Stimulated activated CD4-positive, alpha-beta T cell treated with anti-CD3 and anti-CD28 coated beads, Interleukin-2, amount 100 ng/mL, for 48 hours (primary cell): ENCODE results near the gene MOB3B.
"Not testable (repeated sequence)": the region's sequence is repeated elsewhere in the genome, so short reads cannot be mapped to it uniquely, and the experiment has no call there.

Experiments used
- DNase-seq, 2 donors: peaks; one replicate each; pipeline ENCODE4 v3.0.0-alpha.2; 2020

The MOB3B gene

DNA sequence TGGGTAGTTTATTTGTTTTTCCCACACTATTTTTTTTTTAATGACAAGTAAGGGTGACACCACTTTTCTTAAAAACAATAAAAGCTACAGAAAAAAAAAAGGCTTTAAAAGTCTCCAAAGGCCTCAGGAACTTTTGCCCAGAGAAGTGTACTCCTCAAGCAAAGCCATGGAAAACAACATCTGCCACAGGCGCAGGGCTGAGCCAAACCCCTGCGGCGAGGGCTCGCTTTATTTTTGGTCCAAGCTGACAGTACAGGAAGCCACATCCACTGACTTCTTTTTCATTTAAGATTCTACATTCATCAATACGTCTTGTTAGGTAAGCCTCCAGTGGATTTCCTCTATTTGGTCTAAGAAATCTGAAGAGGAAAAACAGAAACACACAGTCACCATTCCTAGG lies 57.4 kb downstream of the MOB3B start:
- DNase-seq: no peak

DNA sequence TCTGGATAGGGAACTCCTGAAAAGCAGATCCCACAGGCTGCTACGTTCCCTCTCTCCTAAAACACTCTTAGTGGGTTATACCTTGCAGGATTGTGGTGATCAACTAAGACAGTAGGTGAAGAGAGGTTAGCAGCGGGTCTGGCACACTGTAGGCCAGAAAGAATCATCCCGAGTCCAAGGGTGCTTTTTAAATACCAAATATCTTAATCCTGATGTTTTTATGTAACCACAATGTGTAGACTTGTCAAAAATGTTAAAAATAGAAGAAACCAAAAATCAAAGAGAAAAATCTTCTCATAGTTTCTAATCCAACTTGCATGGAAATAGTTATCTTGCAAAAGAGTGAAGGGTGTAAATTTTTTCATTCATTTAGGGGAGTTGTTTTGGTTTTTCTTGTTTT lies 57.8 kb downstream of the MOB3B start:
- no peak for DNase-seq

DNA sequence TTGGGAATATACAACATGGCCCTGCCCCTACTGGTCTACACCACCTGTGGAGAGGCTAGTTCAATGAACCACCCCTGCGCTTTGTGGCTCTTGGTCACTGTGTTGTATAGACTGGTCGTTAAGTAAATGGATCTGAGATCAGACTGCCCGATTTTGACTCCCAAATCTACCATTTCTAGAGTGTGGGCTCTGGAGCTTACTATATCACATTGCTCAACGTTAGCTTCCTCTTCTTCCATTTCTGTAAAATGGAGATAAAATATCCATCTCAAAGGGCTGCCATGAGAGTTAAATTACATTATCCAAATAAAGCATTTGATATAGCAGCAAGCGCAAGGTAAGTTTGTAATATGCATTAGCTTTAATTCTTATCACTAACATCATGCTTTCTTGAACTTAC lies 58.2 kb downstream of the MOB3B start:
- DNase-seq: no peak

DNA sequence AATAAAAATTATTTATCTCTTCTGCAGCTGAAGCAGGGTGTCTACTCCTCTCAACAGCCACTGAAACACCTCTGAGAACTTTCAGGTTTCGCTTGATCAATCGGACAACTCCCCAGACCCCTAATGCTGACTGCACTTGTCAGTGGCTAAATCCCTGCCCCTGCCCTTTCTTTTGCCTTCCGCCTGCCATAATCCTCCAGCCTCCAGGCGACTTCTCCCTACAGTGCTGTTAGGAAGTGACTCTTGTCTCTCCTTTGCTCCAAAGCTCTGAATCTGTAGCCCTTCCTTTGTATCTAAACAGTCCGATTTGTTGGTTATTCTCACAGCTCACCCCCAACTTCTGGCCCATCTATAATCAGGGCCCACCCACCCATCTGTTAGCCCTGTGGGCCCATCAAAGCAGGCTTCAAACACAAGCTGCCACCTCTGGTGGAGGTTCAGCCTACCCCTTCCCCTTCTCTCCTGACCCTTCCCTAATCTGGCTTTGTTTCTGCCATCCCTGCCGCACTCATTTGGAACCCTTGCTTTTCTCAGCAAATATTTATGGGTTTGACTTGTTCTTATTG lies 59.2 kb downstream of the MOB3B start:
- no peak for DNase-seq

DNA sequence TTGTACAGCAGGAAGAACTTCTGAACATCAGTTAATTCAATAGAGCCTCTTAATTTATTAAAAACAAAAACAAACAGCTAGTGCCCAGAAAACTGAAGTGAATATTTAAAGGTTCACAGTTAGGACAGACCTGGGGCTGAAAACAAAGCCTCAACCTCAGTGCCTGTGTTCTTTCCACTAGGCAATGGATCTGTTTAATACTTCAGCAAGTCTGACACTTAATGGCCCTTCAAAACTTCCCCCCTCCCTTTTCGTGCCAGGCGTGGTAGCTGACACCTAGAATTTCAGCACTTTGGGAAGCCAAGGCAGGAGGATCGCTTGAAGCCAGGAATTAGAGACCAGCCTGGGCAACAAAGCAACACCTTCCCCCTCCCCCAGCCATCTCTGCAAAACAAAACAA lies 60.1 kb downstream of the MOB3B start:
- DNase-seq: no peak

DNA sequence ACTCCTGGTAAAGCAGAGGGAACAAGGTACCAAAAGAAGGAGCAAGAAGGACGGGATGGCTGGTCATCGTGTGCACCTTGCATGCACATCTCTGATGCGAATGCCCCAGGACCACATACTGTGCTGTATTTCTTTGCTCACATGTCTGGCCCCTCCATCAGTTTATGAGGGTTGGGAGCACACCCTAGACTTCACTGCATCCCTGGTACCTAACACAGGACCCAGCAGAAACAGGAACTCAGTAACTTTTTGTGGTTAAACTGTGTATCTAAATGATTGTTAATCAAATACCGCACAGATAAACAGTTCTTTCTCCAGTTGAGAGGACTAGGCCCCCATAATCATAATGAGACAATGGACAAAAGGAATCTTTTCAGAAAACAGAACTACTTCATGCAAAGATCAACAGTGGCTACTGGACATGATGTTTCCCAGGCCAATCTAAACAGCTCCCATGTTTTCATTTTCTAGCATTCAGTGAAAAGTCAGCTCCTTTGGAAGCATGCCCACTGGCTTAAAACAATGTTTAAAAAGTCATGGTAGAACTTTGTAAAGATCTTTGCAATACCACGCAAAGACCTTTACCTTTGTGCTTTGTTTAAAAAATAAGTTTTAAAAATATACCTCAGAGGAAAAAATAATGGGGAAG lies 61.0 kb downstream of the MOB3B start:
- DNase-seq: no peak

DNA sequence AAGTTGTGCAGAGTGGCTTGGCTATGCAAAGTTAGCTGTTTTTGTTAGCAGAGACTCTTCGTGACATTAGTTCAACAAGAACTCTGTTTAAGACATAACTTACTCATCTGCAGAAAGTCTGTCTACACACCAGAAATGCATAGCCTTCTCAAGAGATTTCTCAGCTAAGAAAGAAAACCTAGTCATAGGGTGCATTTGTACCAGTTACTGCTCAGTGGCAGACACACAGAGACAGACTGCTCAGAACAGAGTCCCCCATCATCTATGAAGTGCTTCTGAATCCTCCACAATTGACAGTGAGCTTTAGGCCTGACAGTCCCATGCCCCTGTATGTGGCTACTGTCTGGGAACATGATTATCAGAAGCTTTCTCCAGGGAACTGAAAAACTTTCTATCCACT lies 61.6 kb downstream of the MOB3B start:
- DNase-seq: no peak

DNA sequence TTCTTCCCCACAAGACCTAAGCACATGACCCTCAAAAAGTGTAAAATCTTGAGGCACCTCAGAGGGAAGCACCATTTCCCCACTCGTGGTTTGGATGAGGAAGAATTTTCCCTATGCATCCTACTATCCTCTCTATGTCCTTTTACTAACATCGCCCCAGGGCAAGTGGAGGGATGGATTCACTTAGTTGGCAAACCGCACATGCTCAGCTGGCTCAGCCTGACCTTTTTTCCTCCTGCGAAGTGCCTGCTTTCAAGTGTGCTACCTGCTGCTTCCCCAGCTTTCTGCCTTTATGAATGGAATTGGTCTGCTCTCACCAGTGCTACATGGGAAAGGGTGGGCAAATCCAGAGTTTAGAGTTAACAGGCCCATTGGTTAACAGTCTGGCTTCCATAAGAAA lies 62.1 kb downstream of the MOB3B start:
- DNase-seq: no peak

DNA sequence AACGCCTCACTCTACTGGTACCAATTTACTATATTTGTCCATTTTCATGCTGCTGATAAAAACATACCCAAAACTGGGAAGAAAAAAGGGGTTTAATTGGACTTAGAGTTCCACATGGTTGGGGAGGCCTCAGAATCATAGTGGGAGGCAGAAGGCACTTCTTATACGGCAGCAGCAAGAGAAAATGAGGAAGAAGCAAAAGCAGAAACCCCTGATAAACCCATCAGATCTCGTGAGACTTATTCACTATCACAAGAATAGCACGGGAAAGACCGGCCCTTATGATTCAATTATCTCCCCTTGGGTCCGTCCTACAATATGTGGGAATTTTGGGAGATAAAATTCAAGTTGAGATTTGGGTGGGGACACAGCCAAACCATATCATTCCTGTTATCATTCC lies 63.1 kb downstream of the MOB3B start:
- DNase-seq: not testable (repeated sequence)

DNA sequence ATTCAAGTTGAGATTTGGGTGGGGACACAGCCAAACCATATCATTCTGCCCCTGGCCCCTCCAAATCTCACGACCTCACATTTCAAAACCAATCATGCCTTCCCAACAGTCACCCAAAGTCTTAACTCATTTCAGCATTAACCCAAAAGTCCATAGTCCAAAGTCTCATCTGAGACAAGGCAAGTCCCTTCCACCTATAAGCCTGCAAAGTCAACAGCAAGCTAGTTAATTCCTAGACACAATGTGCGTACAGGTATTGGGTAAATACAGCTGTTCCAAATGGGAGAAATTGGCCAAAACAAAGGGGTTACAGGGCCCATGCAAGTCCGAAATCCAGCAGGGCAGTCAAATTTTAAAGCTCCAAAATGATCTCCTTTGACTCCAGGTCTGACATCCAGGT lies 64.7 kb downstream of the MOB3B start:
- DNase-seq: not testable (repeated sequence)

DNA sequence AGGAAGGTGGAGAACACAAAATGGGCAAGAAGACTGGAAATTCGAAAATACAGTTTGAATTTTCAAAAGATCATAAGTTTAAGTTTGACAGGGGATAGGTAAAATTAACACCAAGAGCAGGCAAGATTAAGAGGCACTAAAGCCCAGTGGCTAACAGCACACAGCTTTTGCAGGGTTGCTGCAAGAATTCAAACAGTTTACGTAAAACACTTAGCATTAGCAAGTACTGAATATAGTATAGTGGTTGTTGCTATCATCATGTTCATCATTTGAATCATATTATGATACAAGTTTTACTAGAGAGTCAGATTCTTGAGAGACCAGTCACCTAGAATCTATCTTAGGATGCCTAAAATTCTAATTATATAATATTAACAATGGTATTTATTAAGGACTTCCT lies 66.8 kb downstream of the MOB3B start:
- no peak for DNase-seq

DNA sequence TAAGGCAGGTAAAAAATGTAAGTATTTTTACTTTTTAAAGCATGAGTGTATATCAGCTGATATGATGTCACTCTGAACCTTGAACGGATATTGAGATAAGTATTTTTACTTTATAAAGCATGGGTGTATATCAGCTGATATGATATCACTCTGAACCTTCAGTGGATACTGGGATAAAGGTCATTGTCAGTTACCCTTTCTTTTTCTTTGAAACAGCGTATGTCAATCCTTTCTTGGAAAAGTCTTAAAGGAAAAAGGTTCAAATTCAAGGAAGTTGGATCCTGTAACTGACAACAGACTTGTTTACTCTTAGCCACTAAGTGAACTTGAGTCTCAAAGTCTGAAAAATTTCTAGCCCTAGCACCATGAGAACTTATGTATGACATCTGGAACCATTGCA lies 67.2 kb downstream of the MOB3B start:
- no peak for DNase-seq

DNA sequence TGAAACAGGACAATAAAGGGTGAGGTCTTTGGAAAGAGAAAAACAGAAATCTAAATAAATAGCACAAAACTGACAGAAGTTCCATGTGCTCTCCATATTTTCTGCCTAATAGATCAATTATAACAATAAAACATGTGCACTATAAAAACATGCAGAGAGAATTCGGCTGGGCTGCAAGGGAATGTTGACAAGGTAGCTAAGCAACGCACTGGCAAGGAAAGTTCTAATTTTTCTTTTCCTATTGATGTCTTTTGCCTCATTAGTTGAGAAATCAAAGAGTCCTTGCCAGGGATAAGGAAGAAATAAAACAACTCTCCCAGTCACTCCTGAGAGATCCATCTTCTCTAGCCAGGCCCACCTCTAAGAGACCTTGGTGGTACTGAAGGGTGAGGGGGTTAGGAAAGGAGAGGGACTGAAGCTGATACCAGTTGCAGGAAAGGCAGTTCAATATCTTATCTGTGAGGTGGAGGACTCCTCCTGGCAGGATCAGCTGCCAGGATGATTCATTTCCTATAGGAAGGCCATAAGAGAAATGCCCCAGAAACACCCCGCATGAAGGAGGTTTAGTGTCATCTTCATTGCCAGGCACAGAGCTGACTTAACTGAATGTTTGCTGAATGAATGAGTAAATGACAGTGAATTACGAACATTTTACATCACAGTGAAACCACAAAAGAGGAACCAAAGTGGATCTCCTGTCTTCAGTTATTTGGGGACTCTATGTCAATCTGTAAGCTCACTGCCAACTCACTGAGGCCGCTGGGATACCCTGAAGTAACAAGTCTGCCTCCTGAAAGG lies 69.2 kb downstream of the MOB3B start:
- no peak for DNase-seq

DNA sequence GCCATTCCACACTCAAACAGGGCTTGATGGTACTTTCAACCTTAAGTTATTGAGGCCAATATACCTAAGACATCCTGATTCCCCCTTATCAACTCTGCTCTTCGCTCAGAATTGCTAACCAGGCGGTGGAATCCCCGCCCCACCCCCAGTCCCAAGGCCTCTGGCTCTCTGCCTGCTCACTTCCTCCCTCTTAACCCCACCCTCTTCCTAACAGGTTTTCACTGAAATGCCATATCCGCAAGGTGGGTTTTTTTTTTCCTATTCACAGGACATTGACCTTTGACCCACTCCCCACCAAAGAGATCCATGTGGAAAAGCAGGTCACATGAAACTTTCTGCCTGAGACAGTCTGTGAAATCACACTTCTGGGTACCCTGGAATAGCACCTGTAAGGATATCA lies 72.2 kb downstream of the MOB3B start:
- DNase-seq: no peak

DNA sequence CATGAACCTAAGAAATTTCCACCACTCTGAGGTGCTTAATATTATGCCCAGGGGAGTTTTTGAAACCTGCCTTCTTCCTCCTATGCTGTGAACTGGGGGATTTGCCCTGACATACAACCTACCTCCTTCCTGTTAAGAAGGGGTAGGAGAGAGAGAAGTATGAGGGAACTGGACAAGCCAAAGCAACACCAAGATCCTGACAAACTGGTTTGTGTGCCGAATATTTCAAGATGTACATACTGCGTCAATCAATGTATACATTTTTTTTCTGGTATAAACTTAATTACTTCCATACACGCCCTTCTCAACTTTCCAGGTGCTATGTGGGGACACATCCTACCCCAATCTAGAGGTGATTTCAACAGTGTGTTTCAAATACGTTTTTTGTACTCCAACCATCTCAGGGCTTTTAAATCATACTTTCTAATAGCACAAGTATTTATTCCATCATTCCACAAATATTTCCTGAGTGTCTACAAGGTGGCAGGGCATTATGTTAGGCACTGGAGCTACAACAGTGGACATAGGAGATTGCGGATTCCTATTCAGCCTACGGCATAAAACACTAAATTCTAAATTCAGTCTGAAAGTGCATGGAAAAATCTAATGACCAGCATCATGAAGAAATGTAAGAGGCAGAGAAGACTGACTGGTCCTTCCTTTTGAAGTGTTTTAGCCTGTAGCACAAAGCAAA lies 75.6 kb downstream of the MOB3B start:
- DNase-seq: no peak

DNA sequence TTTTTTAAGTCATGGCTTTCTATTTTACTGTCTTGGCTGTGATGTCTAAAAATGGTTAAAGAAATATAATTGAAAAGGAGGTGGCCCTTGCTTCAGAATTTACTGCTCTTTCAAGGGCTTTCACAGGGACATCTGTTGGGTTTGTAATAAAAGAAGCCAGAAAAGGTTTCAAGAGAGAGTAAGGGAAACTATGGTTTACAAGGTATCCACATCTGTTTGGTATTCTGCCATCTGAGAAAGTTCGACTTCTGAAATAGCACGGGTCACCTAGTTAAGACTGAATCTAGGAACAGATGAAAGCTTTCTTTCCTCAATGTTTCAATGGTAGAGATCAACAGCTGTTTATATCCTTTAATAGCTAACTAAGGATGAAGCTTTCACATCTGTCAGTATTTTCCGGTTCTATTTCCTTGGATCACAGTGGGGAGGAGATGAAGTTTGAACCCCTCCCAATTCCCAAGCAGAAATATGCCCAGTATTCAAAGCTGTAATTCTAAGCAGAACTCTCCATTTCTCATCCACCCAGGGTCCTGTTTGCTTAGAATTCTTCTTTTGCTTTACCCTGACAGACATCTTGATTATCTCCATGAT lies 78.3 kb downstream of the MOB3B start:
- DNase-seq: no peak

DNA sequence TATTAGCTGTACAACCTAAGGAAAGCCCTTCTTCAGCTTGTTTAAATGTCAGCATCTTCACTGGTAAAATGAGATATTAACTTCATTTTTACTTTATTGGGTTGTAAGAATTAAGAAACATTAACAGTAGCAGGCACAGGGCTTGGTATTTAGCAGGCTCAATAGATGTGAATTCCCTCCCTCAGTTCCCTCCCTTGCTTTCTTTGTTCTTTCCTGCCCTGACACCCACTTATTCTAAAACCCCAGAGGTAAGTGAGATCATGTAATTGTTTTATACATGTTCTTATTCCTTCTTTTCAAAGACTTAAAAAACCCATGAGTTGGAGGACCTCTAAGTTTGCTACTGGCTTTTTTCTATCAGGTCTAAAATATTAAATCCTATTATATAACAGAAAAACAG lies 78.9 kb downstream of the MOB3B start:
- no peak for DNase-seq

DNA sequence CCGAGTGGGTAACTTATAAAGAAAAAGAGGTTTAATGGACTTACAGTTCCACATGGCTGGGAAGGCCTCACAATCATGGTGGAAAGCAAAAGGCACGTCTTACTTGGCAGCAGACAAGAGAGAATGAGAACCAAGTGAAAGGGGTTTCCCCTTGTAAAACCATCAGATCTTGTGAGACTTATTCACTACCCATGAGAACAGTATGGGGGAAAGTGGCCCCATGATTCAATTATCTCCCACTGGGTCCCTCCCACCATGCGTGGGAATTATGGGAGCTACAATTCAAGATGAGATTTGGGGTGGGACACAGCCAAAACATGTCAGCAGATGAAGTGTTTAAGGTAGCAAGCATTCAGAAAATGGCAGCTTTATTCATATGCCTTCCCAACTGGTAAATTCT lies 81.3 kb downstream of the MOB3B start:
- not testable (repeated sequence) for DNase-seq

DNA sequence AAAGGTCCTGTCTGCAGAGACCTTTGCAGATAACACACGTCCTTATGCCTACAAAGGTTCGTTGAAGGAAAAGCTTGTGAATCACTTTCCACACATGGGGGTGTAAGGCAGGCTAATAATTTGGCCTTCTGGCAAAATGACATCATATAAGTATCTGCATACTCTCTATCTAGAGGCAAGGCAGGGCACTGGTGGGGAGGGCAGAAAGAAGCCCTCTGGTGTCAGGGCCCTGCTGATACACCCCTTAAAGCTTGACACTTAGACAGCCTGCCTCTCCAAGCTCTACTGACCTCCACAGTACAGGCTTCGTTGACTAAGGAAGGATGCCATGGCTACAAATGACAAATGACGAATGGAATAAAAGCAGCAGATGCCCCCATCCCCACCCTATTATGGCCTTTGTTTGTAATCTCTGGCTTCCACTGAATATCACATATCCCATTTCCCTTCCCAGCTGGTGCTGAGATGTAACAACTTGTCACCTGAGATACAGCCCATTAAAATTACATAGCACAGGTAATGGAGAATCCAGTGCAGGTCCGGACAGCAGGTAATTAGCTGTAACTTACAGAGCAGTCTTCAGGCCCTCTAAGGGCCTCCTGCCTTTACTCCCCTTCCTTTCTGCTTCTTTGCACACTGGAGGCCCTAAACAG lies 82.5 kb downstream of the MOB3B start:
- DNase-seq: no peak

DNA sequence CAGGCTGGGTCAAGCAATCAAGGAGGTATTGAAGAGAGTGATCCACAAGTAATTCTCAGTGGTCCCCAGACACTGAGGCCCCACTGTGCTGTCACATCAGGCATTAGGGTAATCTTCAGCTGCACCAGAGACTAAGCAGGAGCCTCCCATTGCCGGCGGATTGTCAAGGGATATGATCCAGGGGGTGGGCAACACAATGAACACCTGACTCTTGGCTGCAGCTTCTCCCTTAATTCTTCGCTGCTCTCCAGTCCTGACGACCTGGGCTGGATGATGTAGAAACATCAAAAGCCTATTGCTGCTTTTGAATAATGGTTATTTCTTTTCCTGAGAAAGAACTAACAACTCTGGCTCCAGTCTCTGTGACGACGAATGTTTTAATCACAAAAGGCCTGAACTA lies 83.9 kb downstream of the MOB3B start:
- DNase-seq: no peak

DNA sequence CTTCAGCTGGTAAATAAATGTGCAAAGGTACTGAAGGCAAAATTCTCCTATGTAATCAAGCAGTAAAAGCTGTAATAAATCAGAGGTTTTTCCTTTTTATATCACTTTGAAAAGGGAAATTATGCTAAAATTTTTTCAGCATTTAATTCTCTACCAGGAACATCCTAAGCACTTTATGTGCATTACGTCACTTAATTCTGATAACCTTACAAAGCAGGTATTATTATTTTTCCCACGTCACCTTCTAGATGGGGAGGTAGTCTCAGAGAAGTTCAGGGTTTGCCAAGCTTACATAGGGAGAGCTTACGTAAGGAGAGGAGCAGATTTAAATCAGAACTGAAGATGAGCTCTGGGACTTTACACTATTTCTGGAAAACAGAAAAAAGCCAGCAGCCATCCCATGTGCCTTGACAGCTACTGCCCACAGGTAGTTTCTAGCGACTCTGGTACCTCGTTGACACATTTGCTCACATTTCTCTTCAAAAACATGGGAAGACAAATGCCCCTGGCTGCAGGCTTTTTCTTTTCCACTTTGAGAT lies 84.5 kb downstream of the MOB3B start:
- no peak for DNase-seq

DNA sequence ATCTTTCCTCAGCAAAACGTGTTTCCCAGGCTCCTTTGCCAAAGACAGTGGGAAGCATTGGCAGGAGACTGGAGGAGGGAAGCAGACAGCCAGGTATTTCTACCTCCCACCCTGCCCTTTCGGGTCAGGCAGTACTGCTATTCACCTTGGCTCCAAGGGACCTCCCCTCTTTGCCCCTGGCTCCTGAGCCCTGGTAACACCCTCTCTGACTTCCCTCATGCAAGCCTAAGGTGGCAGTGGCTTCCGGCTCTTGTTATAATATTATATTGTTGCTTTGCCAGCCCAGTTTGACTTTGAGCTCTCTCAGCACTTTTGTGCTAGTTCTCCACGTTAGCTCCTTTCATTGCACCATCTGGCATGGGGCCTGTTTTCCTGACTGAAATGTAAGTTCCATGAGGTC lies 87.2 kb downstream of the MOB3B start:
- no peak for DNase-seq

DNA sequence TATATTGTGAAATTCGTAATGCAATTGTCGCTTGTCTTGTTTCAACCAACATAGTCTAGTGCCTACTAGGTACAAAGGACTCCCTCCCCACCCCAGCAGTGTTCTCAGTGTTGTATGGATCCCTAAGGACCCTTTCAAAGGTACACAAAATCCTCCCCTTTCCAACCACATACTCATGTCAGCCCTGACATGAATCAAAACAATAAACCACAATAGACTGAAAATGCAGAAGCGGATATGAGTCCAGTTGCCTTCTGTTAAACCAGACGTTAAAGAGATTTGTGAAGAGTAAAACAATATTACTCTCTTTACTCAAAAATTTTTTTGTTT lies 87.9 kb downstream of the MOB3B start:
- no peak for DNase-seq
